Measurements from ENCODE around the gene LSAMP.

Gene LSAMP

DNA sequence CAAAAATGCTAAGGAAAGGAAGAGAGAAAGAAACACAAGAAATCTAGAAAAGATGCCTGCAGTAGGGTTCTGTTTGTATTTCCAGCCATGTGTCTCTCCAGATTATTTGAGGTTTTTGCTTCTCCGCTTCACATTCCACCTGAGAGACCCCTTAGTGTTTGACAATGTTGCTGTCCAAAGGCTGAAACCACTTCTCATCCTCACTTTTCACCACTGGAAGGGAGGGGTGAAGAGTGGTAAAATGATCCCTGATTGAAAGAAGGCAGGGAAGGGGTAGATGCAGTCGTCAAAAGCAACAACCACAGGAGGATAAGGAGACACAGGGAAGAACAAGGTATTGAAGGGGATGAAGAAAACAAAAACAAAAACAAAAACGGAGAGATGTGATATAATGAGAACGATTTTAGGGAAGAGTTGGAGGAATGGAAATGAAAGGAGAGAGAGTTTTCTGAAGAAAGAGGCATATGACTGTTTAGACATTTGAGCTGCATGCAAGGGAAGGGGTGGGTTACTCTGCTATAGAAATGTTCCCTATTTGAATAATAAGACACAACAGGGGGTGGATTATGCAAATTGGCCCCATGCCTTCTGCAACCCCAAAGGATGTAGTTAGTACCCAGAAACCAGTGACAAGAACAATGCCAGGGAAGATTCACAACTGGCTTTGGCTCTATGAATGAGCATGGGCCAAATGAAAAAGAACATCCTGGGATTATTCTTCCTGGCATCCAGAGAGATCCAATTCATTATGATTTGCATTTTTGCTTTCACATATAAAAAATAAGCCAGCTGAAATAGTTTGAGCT is 586.1 kb downstream of the LSAMP start:
- Histone ChIP-seq H4K12ac (ENCODE audit: low read depth, low read length) (no peak overlapping the region), H2BK5ac (ENCODE audit: low read depth, low read length, poor library complexity) (no peak overlapping the region), H3K4me1 (ENCODE audit: control insufficient read depth in 1 of 2, insufficient read depth in 2 of 2, low read length in 2 of 2) (no peaks in the 10 kb centered on the region), H3K14ac (ENCODE audit: low read length) (no peak overlapping the region), H3K4ac (ENCODE audit: low read depth, low read length) (no peak overlapping the region), H2BK120ac (ENCODE audit: insufficient read depth, low read length, poor library complexity) (no peak overlapping the region), H4K8ac (ENCODE audit: low read depth, low read length) (no peak overlapping the region), H3K4me2 (ENCODE audit: low read length) (no peak overlapping the region), H3K79me1 (ENCODE audit: low read length) (no peaks in the 10 kb centered on the region), H3K9me3 (ENCODE audit: insufficient read depth, low read depth, low read length) (no peaks in the 10 kb centered on the region), H3K27ac (ENCODE audit: low read depth, low read length) (no peak overlapping the region), H3K18ac (ENCODE audit: low read length) (no peak overlapping the region), H2BK12ac (ENCODE audit: low read length) (no peak overlapping the region), H3K79me2 (ENCODE audit: control insufficient read depth, insufficient read depth, low read length, poor library complexity) (no peaks in the 10 kb centered on the region), H3K9ac (ENCODE audit: low read length) (no peak overlapping the region), H3K27me3 (ENCODE audit: insufficient read depth, low read length) (no peaks in the 10 kb centered on the region), H3K4me3 (ENCODE audit: low read depth, low read length) (no peak overlapping the region), H3K23ac (ENCODE audit: low read length) (no peak overlapping the region), H3K36me3 (ENCODE audit: control insufficient read depth in 1 of 2, insufficient read depth in 2 of 2, low read length in 2 of 2) (no peaks in the 10 kb centered on the region), H2AK5ac (ENCODE audit: low read length) (no peak overlapping the region), H4K91ac (ENCODE audit: low read depth, low read length) (no peak overlapping the region), H2AFZ (ENCODE audit: insufficient read depth, low read length, poor library complexity) (no peak overlapping the region)
- WGBS (ENCODE audit: extremely low coverage, insufficient coverage, insufficient read length) = 100% methylated on average over 1 of the region's 4 CpGs
- no peak for DNase-seq

- Histone ChIP-seq H3K4me2 (ENCODE audit: low read length) (no peak overlapping the region), H3K36me3 (ENCODE audit: control insufficient read depth in 1 of 2, insufficient read depth in 2 of 2, low read length in 2 of 2) (no peaks in the 10 kb centered on the region), H2AK5ac (ENCODE audit: low read length) (no peak overlapping the region), H3K14ac (ENCODE audit: low read length) (no peak overlapping the region), H2AFZ (ENCODE audit: insufficient read depth, low read length, poor library complexity) (no peak overlapping the region), H3K4ac (ENCODE audit: low read depth, low read length) (no peak overlapping the region), H3K18ac (ENCODE audit: low read length) (no peak overlapping the region), H2BK120ac (ENCODE audit: insufficient read depth, low read length, poor library complexity) (no peak overlapping the region), H4K8ac (ENCODE audit: low read depth, low read length) (no peak overlapping the region), H3K27me3 (ENCODE audit: insufficient read depth, low read length) (no peaks in the 10 kb centered on the region), H2BK5ac (ENCODE audit: low read depth, low read length, poor library complexity) (no peak overlapping the region), H3K79me2 (ENCODE audit: control insufficient read depth, insufficient read depth, low read length, poor library complexity) (no peaks in the 10 kb centered on the region), H4K12ac (ENCODE audit: low read depth, low read length) (no peak overlapping the region), H3K23ac (ENCODE audit: low read length) (no peak overlapping the region), H3K9ac (ENCODE audit: low read length) (no peak overlapping the region), H3K27ac (ENCODE audit: low read depth, low read length) (no peak overlapping the region), H2BK12ac (ENCODE audit: low read length) (no peak overlapping the region), H3K4me1 (ENCODE audit: control insufficient read depth in 1 of 2, insufficient read depth in 2 of 2, low read length in 2 of 2) (no peaks in the 10 kb centered on the region), H3K4me3 (ENCODE audit: low read depth, low read length) (no peak overlapping the region), H4K91ac (ENCODE audit: low read depth, low read length) (no peak overlapping the region), H3K9me3 (ENCODE audit: insufficient read depth, low read depth, low read length) (no peaks in the 10 kb centered on the region), H3K79me1 (ENCODE audit: low read length) (no peaks in the 10 kb centered on the region)
- no CpG with 5 or more reads among the region's 3 CpGs for WGBS (ENCODE audit: extremely low coverage, insufficient coverage, insufficient read length)
- no peak for DNase-seq
These were observed 587.7 kb downstream of the LSAMP start for GRCh38 chr3:115857518-115858136.

DNA sequence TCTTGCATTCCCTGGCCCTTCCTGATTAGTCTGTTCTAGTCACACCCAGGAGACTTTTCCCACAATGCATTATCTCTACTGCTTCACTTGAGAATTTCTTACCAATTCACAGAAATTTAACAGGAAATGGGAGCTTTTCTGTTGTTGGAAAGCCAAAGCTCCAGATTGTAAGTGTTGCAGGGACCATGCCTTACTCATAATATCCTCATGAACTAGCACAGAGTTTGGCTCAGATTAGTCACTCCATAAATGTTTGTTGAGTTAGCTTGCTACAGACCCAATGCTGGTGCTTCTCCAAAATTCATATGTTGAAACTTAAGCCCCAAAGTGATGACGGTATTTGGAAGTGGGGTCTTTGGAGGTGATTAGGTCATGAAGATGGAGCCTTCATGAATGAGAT is 589.4 kb downstream of the LSAMP start:
- H3K4me1 ChIP-seq (ENCODE audit: control insufficient read depth in 1 of 2, insufficient read depth in 2 of 2, low read length in 2 of 2) = no peaks in the 10 kb centered on the region
- H3K4me2 ChIP-seq (ENCODE audit: low read length) = no peak overlapping the region
- no peak overlapping the region for H3K14ac ChIP-seq (ENCODE audit: low read length)
- H2AK5ac ChIP-seq (ENCODE audit: low read length) = no peak overlapping the region
- H3K27me3 ChIP-seq (ENCODE audit: insufficient read depth, low read length) = no peaks in the 10 kb centered on the region
- H4K12ac ChIP-seq (ENCODE audit: low read depth, low read length) = no peak overlapping the region
- no peaks in the 10 kb centered on the region for H3K9me3 ChIP-seq (ENCODE audit: insufficient read depth, low read depth, low read length)
- H3K79me2 ChIP-seq (ENCODE audit: control insufficient read depth, insufficient read depth, low read length, poor library complexity) = no peaks in the 10 kb centered on the region
- H2BK120ac ChIP-seq (ENCODE audit: insufficient read depth, low read length, poor library complexity) = no peak overlapping the region
- no peak overlapping the region for H3K4me3 ChIP-seq (ENCODE audit: low read depth, low read length)
- H4K91ac ChIP-seq (ENCODE audit: low read depth, low read length) = no peak overlapping the region
- no peaks in the 10 kb centered on the region for H3K79me1 ChIP-seq (ENCODE audit: low read length)
- H2BK12ac ChIP-seq (ENCODE audit: low read length) = no peak overlapping the region
- H4K8ac ChIP-seq (ENCODE audit: low read depth, low read length) = no peak overlapping the region
- no peak overlapping the region for H2BK5ac ChIP-seq (ENCODE audit: low read depth, low read length, poor library complexity)
- no peak overlapping the region for H3K18ac ChIP-seq (ENCODE audit: low read length)
- peak; percentile 3 to 5 for DNase-seq
- no CpG with 5 or more reads among the region's 1 CpG for WGBS (ENCODE audit: extremely low coverage, insufficient coverage, insufficient read length)
- no peak overlapping the region for H3K4ac ChIP-seq (ENCODE audit: low read depth, low read length)
- H3K9ac ChIP-seq (ENCODE audit: low read length) = no peak overlapping the region
- no peaks in the 10 kb centered on the region for H3K36me3 ChIP-seq (ENCODE audit: control insufficient read depth in 1 of 2, insufficient read depth in 2 of 2, low read length in 2 of 2)
- no peak overlapping the region for H2AFZ ChIP-seq (ENCODE audit: insufficient read depth, low read length, poor library complexity)
- H3K23ac ChIP-seq (ENCODE audit: low read length) = no peak overlapping the region
- no peak overlapping the region for H3K27ac ChIP-seq (ENCODE audit: low read depth, low read length)

DNA sequence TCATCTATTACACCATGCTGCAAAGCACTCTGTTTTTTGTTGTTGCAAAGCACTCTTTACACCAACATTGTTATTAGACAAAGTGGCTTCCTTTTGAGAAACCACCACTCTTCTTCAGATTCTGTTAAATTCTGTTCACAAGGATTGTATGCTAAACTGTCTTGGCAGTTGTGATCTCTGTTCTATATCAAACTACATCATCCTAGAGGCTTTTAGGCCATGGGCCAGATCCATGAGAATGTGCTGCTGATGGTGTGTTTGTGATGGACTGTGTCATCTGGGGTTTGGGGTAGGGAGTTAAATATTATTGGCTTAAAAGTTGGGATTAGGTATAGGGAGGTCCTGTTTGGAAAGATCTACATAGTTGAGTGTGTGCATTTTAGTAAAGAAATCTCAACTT is 592.2 kb downstream of the LSAMP start:
- Histone ChIP-seq H2AK5ac (ENCODE audit: low read length) (no peak overlapping the region), H2BK5ac (ENCODE audit: low read depth, low read length, poor library complexity) (no peak overlapping the region), H3K79me1 (ENCODE audit: low read length) (no peaks in the 10 kb centered on the region), H3K79me2 (ENCODE audit: control insufficient read depth, insufficient read depth, low read length, poor library complexity) (no peaks in the 10 kb centered on the region), H4K91ac (ENCODE audit: low read depth, low read length) (no peak overlapping the region), H3K23ac (ENCODE audit: low read length) (no peak overlapping the region), H4K12ac (ENCODE audit: low read depth, low read length) (no peak overlapping the region), H3K4ac (ENCODE audit: low read depth, low read length) (no peak overlapping the region), H3K9ac (ENCODE audit: low read length) (no peak overlapping the region), H2BK120ac (ENCODE audit: insufficient read depth, low read length, poor library complexity) (no peak overlapping the region), H3K27ac (ENCODE audit: low read depth, low read length) (no peak overlapping the region), H3K4me2 (ENCODE audit: low read length) (no peak overlapping the region), H3K36me3 (ENCODE audit: control insufficient read depth in 1 of 2, insufficient read depth in 2 of 2, low read length in 2 of 2) (no peaks in the 10 kb centered on the region), H3K14ac (ENCODE audit: low read length) (no peak overlapping the region), H3K18ac (ENCODE audit: low read length) (no peak overlapping the region), H4K8ac (ENCODE audit: low read depth, low read length) (no peak overlapping the region), H2BK12ac (ENCODE audit: low read length) (no peak overlapping the region), H2AFZ (ENCODE audit: insufficient read depth, low read length, poor library complexity) (no peak overlapping the region), H3K4me1 (ENCODE audit: control insufficient read depth in 1 of 2, insufficient read depth in 2 of 2, low read length in 2 of 2) (no peaks in the 10 kb centered on the region), H3K9me3 (ENCODE audit: insufficient read depth, low read depth, low read length) (no peaks in the 10 kb centered on the region), H3K4me3 (ENCODE audit: low read depth, low read length) (no peak overlapping the region), H3K27me3 (ENCODE audit: insufficient read depth, low read length) (no peaks in the 10 kb centered on the region)
- DNase-seq = no peak

Measured in trophoblast cell (in vitro differentiated cells and primary cell).